ENCODE measurements around the gene CLCN7.

GRCh38 chr16:1408171-1408837, 66.5 kb downstream of the CLCN7 start:
- TF ChIP-seq CTCF (IDR thresholded peaks at IDR 0.05; ENCODE audit: control extremely low read depth in 1 of 3, insufficient read depth in 1 of 3, low read depth in 1 of 3, low read length in 3 of 3) (no peak), POLR2AphosphoS5 (IDR thresholded peaks at IDR 0.05; ENCODE audit: low read depth, low read length) (no peak), SIX5 (IDR thresholded peaks at IDR 0.05; ENCODE audit: low read depth, low read length) (no peak), TAF1 (IDR thresholded peaks at IDR 0.05; ENCODE audit: low read depth, low read length) (no peak), CEBPB (IDR thresholded peaks at IDR 0.05; ENCODE audit: low read depth, low read length) (no peak), EP300 (IDR thresholded peaks at IDR 0.05; ENCODE audit: borderline replicate concordance in 1 of 2, low read depth in 2 of 2, low read length in 2 of 2) (no peak), CBX5 (IDR thresholded peaks at IDR 0.05; ENCODE audit: low read depth, low read length) (no peak), BCL11A (IDR thresholded peaks at IDR 0.05; ENCODE audit: low read depth in 2 of 2, low read length in 2 of 2) (no peak), TCF12 (IDR thresholded peaks at IDR 0.05; ENCODE audit: low read depth, low read length) (no peak), JUN (IDR thresholded peaks at IDR 0.05; ENCODE audit: low read depth, low read length) (no peak), POLR2A (IDR thresholded peaks at IDR 0.05; ENCODE audit: control extremely low read depth in 1 of 2, low read depth in 2 of 2, low read length in 2 of 2) (no peak)
- TF ChIP-seq, protein P1, sequence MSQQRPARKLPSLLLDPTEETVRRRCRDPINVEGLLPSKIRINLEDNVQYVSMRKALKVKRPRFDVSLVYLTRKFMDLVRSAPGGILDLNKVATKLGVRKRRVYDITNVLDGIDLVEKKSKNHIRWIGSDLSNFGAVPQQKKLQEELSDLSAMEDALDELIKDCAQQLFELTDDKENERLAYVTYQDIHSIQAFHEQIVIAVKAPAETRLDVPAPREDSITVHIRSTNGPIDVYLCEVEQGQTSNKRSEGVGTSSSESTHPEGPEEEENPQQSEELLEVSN (IDR thresholded peaks at IDR 0.05): no peak
- TF ChIP-seq, protein P2, sequence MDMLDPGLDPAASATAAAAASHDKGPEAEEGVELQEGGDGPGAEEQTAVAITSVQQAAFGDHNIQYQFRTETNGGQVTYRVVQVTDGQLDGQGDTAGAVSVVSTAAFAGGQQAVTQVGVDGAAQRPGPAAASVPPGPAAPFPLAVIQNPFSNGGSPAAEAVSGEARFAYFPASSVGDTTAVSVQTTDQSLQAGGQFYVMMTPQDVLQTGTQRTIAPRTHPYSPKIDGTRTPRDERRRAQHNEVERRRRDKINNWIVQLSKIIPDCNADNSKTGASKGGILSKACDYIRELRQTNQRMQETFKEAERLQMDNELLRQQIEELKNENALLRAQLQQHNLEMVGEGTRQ (IDR thresholded peaks at IDR 0.05; ENCODE audit: low read length): peak; percentile 92
